ENCODE measurements around the gene ZBTB8B.

DNA sequence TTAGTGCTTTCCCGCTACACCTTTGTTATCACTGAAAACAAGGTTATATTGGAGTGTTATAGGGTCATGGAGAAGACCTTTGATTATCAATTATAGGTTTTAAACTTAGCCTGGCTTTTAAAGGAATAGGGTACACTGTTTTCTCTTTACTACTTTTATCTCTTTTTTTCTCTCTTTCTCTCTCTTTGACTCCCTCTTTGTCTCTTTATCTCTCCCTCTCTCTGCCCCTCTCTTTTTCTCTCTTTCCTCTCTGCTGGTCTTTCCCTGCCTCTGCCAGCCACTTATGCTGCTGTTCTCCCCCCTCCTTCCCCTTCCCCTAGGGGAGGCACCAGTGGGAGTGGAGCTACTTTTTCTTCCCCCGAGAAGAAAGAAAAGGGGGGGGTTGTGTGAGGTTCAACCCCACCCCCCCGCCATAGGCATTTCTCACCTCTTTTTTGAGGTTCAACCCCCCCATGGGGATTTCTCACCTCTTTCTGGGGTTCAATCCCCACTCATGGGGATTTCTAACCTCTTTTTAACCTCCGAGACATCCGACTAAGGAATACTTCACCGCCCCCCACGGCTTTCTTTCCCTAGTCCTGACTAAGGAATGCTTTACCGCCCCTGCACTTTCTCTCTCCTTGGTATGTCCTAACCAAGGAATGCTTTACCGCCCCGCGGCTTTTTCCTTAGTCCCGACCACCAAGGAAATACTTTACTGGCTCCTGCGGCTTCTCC lies 17.2 kb upstream of the ZBTB8B start:
- TF ChIP-seq CTCF (IDR thresholded peaks at IDR 0.05) (no peak), POLR2A (IDR thresholded peaks at IDR 0.05) (no peak)

Measured in thyroid gland (tissue), 4 donors.